ENCODE data around the gene NFYA.
A peak's percentile ranks its signal among the peaks of the same experiment; 100 is the strongest.

NFYA gene

DNA sequence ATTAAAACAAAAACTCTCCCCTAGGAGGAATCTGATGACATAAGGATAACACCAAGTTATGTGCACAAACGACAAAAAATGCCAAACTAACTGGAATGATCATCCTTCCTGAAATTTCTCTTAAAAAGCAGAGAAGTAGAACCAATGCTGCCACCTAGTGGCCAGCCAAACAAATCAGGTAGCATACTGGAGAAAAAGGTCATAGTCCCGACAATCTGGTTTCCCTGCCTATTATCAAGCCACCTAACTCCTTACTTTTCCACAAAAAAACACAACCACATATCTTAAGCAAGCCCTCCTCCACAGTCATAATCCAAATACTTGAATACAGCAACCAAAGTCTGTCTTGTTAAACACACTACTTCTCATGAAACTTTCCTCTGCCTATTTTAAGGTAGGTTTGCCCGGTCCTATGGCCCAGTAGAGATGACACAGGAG lies 5.9 kb upstream of the NFYA start:
- Histone ChIP-seq H3K4me1 (ENCODE audit: insufficient read depth, low read length) (peaks cover 16% of the 10 kb centered on the region), H3K79me2 (ENCODE audit: insufficient read depth, low read length) (peaks cover 15% of the 10 kb centered on the region), H3K4me3 (ENCODE audit: low read depth in 1 of 2, low read length in 2 of 2) (no peak overlapping the region), H3K27ac (ENCODE audit: low read length) (no peak overlapping the region; the same call in 1 of the 2 replicates), H3K9me3 (ENCODE audit: insufficient read depth, low read length, severe bottlenecking) (no peaks in the 10 kb centered on the region), H3K27me3 (ENCODE audit: insufficient read depth, low read length, poor library complexity) (no peaks in the 10 kb centered on the region), H3K36me3 (ENCODE audit: insufficient read depth, low read length) (peaks cover 69% of the 10 kb centered on the region), H2AFZ (ENCODE audit: low read depth, low read length) (no peak overlapping the region), H4K20me1 (ENCODE audit: insufficient read depth, low read length) (no peaks in the 10 kb centered on the region), H3K4me2 (ENCODE audit: insufficient read depth, low read length) (no peak overlapping the region), H3K9ac (ENCODE audit: low read depth, low read length) (no peak overlapping the region)
- TF ChIP-seq, protein P1, sequence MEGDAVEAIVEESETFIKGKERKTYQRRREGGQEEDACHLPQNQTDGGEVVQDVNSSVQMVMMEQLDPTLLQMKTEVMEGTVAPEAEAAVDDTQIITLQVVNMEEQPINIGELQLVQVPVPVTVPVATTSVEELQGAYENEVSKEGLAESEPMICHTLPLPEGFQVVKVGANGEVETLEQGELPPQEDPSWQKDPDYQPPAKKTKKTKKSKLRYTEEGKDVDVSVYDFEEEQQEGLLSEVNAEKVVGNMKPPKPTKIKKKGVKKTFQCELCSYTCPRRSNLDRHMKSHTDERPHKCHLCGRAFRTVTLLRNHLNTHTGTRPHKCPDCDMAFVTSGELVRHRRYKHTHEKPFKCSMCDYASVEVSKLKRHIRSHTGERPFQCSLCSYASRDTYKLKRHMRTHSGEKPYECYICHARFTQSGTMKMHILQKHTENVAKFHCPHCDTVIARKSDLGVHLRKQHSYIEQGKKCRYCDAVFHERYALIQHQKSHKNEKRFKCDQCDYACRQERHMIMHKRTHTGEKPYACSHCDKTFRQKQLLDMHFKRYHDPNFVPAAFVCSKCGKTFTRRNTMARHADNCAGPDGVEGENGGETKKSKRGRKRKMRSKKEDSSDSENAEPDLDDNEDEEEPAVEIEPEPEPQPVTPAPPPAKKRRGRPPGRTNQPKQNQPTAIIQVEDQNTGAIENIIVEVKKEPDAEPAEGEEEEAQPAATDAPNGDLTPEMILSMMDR (IDR thresholded peaks at IDR 0.05; ENCODE audit: borderline replicate concordance, extremely low read depth, low read length, poor library complexity, severe bottlenecking): peak; percentile 90
- no peak for TF ChIP-seq EZH2 (IDR thresholded peaks at IDR 0.05; ENCODE audit: borderline replicate concordance, low read depth, low read length, severe bottlenecking)
- DNase-seq (peak; percentile 71), ATAC-seq (ENCODE audit: insufficient read depth, low read depth) (no peak)

DNA sequence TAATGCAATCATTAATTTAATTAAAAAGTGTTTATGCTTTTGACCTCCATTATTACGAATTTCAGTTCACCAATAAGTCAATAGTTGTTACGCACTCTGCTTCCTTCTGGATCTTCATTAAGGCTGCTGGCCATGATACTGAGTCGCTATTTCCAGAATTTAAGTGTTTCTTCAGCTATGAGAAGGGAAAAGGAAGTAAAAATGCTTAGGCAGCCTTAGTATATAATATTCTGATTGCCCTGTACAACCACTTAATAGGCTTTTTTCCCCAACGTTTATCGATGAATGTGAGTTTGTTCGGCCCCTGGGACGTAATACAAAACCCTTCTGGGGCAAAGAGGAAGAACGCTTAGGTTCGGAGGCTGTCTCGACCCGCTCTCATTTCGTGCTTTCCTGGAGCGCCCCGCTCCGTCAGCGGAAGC lies 1.3 kb upstream of the NFYA start:
- peak overlapping the region; percentile 69 for H3K4me2 ChIP-seq (ENCODE audit: insufficient read depth, low read length)
- no peaks in the 10 kb centered on the region for H3K27me3 ChIP-seq (ENCODE audit: insufficient read depth, low read length, poor library complexity)
- H4K20me1 ChIP-seq (ENCODE audit: insufficient read depth, low read length): peaks cover 27% of the 10 kb centered on the region
- peaks cover 63% of the 10 kb centered on the region for H3K36me3 ChIP-seq (ENCODE audit: insufficient read depth, low read length)
- H3K9me3 ChIP-seq (ENCODE audit: insufficient read depth, low read length, severe bottlenecking): no peaks in the 10 kb centered on the region
- peaks cover 48% of the 10 kb centered on the region for H3K79me2 ChIP-seq (ENCODE audit: insufficient read depth, low read length)
- DNase-seq (no peak), ATAC-seq (ENCODE audit: insufficient read depth, low read depth) (no peak)
- peak overlapping the region; percentile 89 for H3K27ac ChIP-seq (ENCODE audit: low read length)
- H3K4me3 ChIP-seq (ENCODE audit: low read depth in 1 of 2, low read length in 2 of 2): peak overlapping the region; percentile 59 to 69
- peak overlapping the region; percentile 100 for H3K9ac ChIP-seq (ENCODE audit: low read depth, low read length)
- H3K4me1 ChIP-seq (ENCODE audit: insufficient read depth, low read length): peaks cover 45% of the 10 kb centered on the region
- H2AFZ ChIP-seq (ENCODE audit: low read depth, low read length): peak overlapping the region; percentile 78
- TF ChIP-seq EZH2 (IDR thresholded peaks at IDR 0.05; ENCODE audit: borderline replicate concordance, low read depth, low read length, severe bottlenecking): no peak
- TF ChIP-seq, protein P1 (IDR thresholded peaks at IDR 0.05; ENCODE audit: borderline replicate concordance, extremely low read depth, low read length, poor library complexity, severe bottlenecking): no peak

DNA sequence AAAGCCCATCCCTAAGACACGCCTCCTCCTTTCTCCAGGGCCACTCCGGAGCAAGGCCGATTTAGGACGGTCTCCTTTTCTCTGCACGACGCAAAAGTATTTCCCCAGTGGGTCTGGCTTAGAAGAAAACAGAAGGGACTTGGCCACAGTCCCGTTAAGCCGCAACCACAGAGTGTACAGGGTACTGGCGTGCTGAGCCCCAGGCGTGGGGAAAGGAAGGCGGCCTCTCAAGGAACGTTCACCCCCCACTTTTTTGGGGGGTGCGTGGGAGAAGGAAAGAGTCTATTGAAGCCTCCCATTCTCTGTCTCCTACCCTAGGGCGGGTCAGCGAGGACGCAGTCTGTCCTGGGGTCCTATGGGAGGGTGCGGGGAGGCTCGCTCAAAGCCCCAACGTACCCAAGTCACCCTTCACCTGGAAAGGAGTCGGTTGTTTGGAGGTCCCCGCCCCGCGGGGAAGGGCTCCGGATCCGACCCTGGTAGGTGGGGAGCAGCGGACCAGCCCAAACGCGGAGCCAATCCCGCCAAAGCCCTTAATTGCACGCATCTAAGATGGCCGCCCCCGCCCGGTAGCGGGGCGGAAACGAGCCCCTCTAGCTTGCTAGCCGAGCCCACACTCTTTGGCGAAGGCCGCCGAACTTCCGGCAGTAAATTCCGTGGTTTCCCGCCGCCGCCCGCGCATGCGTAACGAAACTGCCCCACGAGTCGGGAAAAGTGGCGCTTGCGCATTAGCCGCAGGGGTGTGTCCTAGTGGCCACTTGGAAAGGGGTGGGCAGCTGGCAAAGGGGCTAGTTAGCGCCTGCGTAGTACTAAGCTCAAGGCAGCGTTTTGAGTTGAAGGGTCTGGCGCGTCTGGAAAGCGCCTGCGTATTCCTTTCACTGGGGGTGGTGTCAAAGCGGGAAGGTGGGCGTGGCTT lies 595 bp upstream of the NFYA start, which contains the start of gene OARD1:
Gene OARD1, minus strand, starts transcription at position 434 of the 913 bp plus-strand sequence. CDS start 722 bp downstream, outside the sequence.
- Histone ChIP-seq H3K36me3 (ENCODE audit: insufficient read depth, low read length) (peaks cover 60% of the 10 kb centered on the region), H3K27ac (ENCODE audit: low read length) (peak within 1 kb of the TSS; percentile 89), H3K9ac (ENCODE audit: low read depth, low read length) (peak within 1 kb of the TSS; percentile 100), H3K79me2 (ENCODE audit: insufficient read depth, low read length) (peaks cover 55% of the 10 kb centered on the region), H4K20me1 (ENCODE audit: insufficient read depth, low read length) (peaks cover 31% of the 10 kb centered on the region), H3K4me1 (ENCODE audit: insufficient read depth, low read length) (peaks cover 48% of the 10 kb centered on the region), H3K4me3 (ENCODE audit: low read depth in 1 of 2, low read length in 2 of 2) (peak within 1 kb of the TSS; percentile 69 to 91), H3K4me2 (ENCODE audit: insufficient read depth, low read length) (peak within 1 kb of the TSS; percentile 90), H2AFZ (ENCODE audit: low read depth, low read length) (peak within 1 kb of the TSS; percentile 78), H3K9me3 (ENCODE audit: insufficient read depth, low read length, severe bottlenecking) (no peaks in the 10 kb centered on the region), H3K27me3 (ENCODE audit: insufficient read depth, low read length, poor library complexity) (no peaks in the 10 kb centered on the region)
- DNase-seq (peak; percentile 100), ATAC-seq (ENCODE audit: insufficient read depth, low read depth) (peak; percentile 80)
- TF ChIP-seq, protein P1 (IDR thresholded peaks at IDR 0.05; ENCODE audit: borderline replicate concordance, extremely low read depth, low read length, poor library complexity, severe bottlenecking): peak; percentile 49
- no peak for TF ChIP-seq EZH2 (IDR thresholded peaks at IDR 0.05; ENCODE audit: borderline replicate concordance, low read depth, low read length, severe bottlenecking)
